ENCODE results near the gene ABCF1. TPM values are rescaled to one million over a fixed set of nuclear protein-coding genes. Genes with fewer than 3 reads are reported as not detected.

The ABCF1 gene
- total RNA-seq, 1 experiment from 2014 or later, result 53.3 TPM

- no peaks in the 10 kb centered on the region for H3K9me3 ChIP-seq (ENCODE audit: control insufficient read depth in 1 of 2, insufficient read depth in 1 of 2, low read depth in 1 of 2, low read length in 2 of 2)
- intact Hi-C loops (cut with micrococcal nuclease), result loop anchor here (5.0 kb wide), 1 partner anchor 162 kb away; the partner anchor contains the start of gene MDC1
- H3K36me3 ChIP-seq (ENCODE audit: control insufficient read depth in 1 of 2, insufficient read depth in 2 of 2, low read length in 2 of 2), result peaks cover 22 to 37% of the 10 kb centered on the region in 2 experiments
- CTCF ChIA-PET, result interaction anchor here (3.5 to 4.7 kb wide), 2 partner anchors 10 to 14 kb away, joined by 13 to 25 read pairs; no protein-coding TSS in a partner anchor
- no peaks in the 10 kb centered on the region for H3K9me2 ChIP-seq (ENCODE audit: insufficient read depth)
- no peak overlapping the region for H2AFZ ChIP-seq (ENCODE audit: low read depth, low read length, poor library complexity, severe bottlenecking)
- H3K9ac ChIP-seq (ENCODE audit: low read length), result peak overlapping the region; percentile 98
- POLR2A ChIA-PET, result interaction anchor here (0.6 to 2.8 kb wide), 4 partner anchors 10 to 28 kb away, joined by 3 to 12 read pairs (median 6); partner anchors contain the start of gene ABCF1
- RAD21 ChIA-PET (ENCODE audit: low non-redundant PET in 1 of 2, low total read pairs in 2 of 2, uncharacterized antibody in 2 of 2, unreplicated experiment in 2 of 2), result no interaction called here
- peaks cover 10 to 23% of the 10 kb centered on the region in 2 experiments; a peak in 3 of 4 replicates for H3K4me1 ChIP-seq (ENCODE audit: control insufficient read depth in 1 of 2, insufficient read depth in 2 of 2, low read length in 2 of 2)
- peak overlapping the region; percentile 88 to 95 for H3K4me3 ChIP-seq (replicated peaks in 1 of 2; ENCODE audit: low read depth in 1 of 2, low read length in 2 of 2)
- no peak for TF ChIP-seq EZH2 (IDR thresholded peaks at IDR 0.05)
- no peak for TF ChIP-seq SIN3A (IDR thresholded peaks at IDR 0.05; ENCODE audit: low read depth)
- TF ChIP-seq EZH2phosphoT487 (IDR thresholded peaks at IDR 0.05; ENCODE audit: borderline replicate concordance), result no peak
- no peak for TF ChIP-seq YY1 (IDR thresholded peaks at IDR 0.05; ENCODE audit: extremely low read depth, insufficient replicate concordance, low read depth, low read length)
- TF ChIP-seq RAD21 (IDR thresholded peaks at IDR 0.05; ENCODE audit: low read depth), result no peak
- TF ChIP-seq, protein P1, sequence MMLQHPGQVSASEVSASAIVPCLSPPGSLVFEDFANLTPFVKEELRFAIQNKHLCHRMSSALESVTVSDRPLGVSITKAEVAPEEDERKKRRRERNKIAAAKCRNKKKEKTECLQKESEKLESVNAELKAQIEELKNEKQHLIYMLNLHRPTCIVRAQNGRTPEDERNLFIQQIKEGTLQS (IDR thresholded peaks at IDR 0.05), result no peak
- TF ChIP-seq JUND (IDR thresholded peaks at IDR 0.05), result no peak
- TF ChIP-seq POLR2A (IDR thresholded peaks at IDR 0.05; ENCODE audit: borderline replicate concordance, extremely low read depth, insufficient read depth, insufficient read length), result no peak
- TF ChIP-seq CEBPB (IDR thresholded peaks at IDR 0.05; ENCODE audit: low read depth), result no peak
- no peak for TF ChIP-seq FOSL1 (IDR thresholded peaks at IDR 0.05; ENCODE audit: low read depth)
- no peak for TF ChIP-seq ZNF274 (IDR thresholded peaks at IDR 0.05; ENCODE audit: low read depth, low read length)
- no peak for TF ChIP-seq TCF7L2 (IDR thresholded peaks at IDR 0.05; ENCODE audit: borderline replicate concordance, extremely low read depth, insufficient read depth, insufficient read length)
- no peak for TF ChIP-seq EGR1 (IDR thresholded peaks at IDR 0.05; ENCODE audit: low read depth)
- TF ChIP-seq MAX (IDR thresholded peaks at IDR 0.05), result no peak
- TF ChIP-seq, protein P2, sequence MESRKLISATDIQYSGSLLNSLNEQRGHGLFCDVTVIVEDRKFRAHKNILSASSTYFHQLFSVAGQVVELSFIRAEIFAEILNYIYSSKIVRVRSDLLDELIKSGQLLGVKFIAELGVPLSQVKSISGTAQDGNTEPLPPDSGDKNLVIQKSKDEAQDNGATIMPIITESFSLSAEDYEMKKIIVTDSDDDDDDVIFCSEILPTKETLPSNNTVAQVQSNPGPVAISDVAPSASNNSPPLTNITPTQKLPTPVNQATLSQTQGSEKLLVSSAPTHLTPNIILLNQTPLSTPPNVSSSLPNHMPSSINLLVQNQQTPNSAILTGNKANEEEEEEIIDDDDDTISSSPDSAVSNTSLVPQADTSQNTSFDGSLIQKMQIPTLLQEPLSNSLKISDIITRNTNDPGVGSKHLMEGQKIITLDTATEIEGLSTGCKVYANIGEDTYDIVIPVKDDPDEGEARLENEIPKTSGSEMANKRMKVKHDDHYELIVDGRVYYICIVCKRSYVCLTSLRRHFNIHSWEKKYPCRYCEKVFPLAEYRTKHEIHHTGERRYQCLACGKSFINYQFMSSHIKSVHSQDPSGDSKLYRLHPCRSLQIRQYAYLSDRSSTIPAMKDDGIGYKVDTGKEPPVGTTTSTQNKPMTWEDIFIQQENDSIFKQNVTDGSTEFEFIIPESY (IDR thresholded peaks at IDR 0.05; ENCODE audit: extremely low read depth, insufficient replicate concordance, low read length), result no peak
- no peak for TF ChIP-seq CBX3 (IDR thresholded peaks at IDR 0.05; ENCODE audit: low read depth)
- no peak for TF ChIP-seq POLR2AphosphoS5 (IDR thresholded peaks at IDR 0.05; ENCODE audit: low read depth, low read length)
- TF ChIP-seq ELF1 (IDR thresholded peaks at IDR 0.05; ENCODE audit: borderline replicate concordance, low read depth), result no peak
- no peaks in the 10 kb centered on the region for H4K20me1 ChIP-seq (ENCODE audit: insufficient read depth)
- no peak; the same call in 1 of the 2 replicates for ATAC-seq
- H3K4me2 ChIP-seq (ENCODE audit: low read length), result peak overlapping the region; percentile 91
- no peak for DNase-seq (ENCODE audit: low read depth, low spot score)
- peak overlapping the region; percentile 96 for H3K27ac ChIP-seq (ENCODE audit: low read depth, low read length)
- H3K79me2 ChIP-seq (ENCODE audit: insufficient read depth, low read length), result peaks cover 53% of the 10 kb centered on the region
- BruUV-seq (replicated peaks), result no TSS peak
- H3K27me3 ChIP-seq (ENCODE audit: insufficient read depth, low read length), result no peaks in the 10 kb centered on the region
Observed at GRCh38 chr6:30554962-30555815, 16.1 kb upstream of the ABCF1 start.

Measured in HCT116 (cell line).